Measurements from ENCODE around the gene IL17RC. TPM values are rescaled to one million over a fixed set of nuclear protein-coding genes. Genes with fewer than 3 reads are reported as not detected.
A peak's percentile ranks its signal among the peaks of the same experiment; 100 is the strongest.

IL17RC gene
- total RNA-seq, 6 experiments from 2014 or later: 19.5 to 53.4 (median 40.1) TPM

DNA sequence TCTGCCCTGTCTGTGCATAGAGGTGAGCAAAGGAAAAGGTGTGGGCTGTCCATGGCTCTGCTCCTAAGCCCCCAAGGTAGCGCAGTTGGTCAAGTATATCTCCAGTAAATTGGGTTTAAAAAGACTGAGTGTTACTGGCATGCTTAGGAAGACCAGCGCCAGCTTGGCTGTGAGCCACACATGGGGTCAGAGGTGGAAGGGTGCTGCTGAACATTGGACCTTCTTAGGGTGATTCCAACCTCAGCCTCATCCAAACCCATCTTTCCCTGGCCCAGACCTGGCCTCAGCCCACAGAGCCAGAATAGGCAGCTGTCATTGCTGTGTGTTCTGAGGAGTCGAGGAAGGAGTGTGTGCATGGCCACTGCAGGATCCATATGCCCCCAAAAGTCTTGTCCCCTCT is 8.6 kb upstream of the IL17RC start:
- peak; percentile 23 to 67 (median 65) for ATAC-seq
- peak; percentile 57 to 87 (median 86) for DNase-seq
- intact Hi-C loops (cut with DNase I): no loop called here
- no peaks in the 10 kb centered on the region for H3K9me3 ChIP-seq
- TF ChIP-seq, protein P1, sequence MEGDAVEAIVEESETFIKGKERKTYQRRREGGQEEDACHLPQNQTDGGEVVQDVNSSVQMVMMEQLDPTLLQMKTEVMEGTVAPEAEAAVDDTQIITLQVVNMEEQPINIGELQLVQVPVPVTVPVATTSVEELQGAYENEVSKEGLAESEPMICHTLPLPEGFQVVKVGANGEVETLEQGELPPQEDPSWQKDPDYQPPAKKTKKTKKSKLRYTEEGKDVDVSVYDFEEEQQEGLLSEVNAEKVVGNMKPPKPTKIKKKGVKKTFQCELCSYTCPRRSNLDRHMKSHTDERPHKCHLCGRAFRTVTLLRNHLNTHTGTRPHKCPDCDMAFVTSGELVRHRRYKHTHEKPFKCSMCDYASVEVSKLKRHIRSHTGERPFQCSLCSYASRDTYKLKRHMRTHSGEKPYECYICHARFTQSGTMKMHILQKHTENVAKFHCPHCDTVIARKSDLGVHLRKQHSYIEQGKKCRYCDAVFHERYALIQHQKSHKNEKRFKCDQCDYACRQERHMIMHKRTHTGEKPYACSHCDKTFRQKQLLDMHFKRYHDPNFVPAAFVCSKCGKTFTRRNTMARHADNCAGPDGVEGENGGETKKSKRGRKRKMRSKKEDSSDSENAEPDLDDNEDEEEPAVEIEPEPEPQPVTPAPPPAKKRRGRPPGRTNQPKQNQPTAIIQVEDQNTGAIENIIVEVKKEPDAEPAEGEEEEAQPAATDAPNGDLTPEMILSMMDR (IDR thresholded peaks at IDR 0.05): no peak
- no peak for TF ChIP-seq POLR2A (IDR thresholded peaks at IDR 0.05)
- H3K27me3 ChIP-seq: no peaks in the 10 kb centered on the region
- 31% methylated on average over 3 of the region's 3 CpGs for WGBS (ENCODE audit: insufficient coverage, low coverage, low lambda C conversion rate, missing lambda C conversion rate)
- H3K4me3 ChIP-seq: no peak overlapping the region
- H3K36me3 ChIP-seq: no peaks in the 10 kb centered on the region
- no peak overlapping the region for H3K27ac ChIP-seq
- H3K4me1 ChIP-seq: peaks cover 0 to 55% (median 25%) of the 10 kb centered on the region in 4 donors

DNA sequence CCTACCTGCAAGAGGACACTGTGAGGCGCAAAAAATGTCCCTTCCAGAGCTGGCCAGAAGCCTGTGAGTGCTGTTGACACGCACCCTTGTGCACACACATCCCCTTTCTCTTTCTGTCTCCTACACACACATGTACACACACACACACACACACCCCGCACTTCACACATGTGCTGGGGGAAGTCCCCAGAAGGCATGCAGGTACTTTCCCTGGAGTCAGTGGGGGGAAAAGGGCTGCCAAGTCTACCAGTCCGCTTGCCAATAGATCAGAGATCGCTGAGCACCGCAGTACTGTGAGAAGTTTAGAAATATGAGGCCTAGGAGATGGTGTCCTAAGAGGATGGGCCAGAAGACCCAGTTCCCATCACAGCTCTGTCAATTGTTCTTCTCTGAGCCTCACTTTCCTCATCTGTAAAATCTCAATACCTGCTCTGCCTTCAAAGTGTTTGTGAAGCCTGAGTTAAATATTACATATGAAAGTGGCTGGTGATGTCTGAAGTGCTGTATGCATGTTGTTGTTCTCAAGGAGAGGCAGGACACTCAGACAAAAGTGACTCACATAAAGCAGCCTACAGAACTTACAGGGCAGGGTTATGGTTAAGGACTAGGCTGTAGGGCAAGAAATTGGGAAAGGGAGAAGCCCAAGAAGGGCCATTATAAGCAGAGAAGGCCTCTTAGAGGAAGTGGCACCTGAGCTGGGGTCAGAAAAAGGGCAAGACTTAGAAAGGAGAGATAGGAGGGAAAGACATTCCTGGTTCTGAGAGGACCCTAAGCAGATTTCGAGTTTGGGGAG is 7.5 kb upstream of the IL17RC start:
- TF ChIP-seq, protein P1 (IDR thresholded peaks at IDR 0.05): no peak
- TF ChIP-seq POLR2A (IDR thresholded peaks at IDR 0.05): no peak

DNA sequence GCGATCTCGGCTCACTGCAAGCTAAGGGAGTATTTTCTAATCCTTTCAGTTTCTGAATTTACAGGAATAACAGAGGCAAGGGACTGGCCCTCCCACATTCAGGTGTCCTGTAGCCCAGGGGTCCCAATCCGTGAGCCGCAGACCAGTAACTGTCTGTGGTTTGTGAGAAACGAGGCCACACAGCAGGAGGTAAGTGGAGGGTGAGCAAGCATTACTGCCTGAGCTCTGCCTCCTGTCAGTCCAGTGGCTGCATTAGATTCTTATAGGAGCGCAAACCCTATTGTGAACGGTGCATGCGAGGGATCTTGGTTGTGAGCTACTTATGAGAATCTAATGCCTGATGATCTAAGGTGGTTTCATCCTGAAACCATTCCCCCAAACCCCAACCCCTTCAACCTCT is 5.0 kb upstream of the IL17RC start:
- H3K4me3 ChIP-seq: no peak overlapping the region
- intact Hi-C loops (cut with DNase I): no loop called here
- DNase-seq (no peak), ATAC-seq (no peak)
- no peaks in the 10 kb centered on the region for H3K36me3 ChIP-seq
- WGBS (ENCODE audit: insufficient coverage, low coverage, low lambda C conversion rate, missing lambda C conversion rate): 67% methylated on average over 5 of the region's 8 CpGs
- TF ChIP-seq, protein P1 (IDR thresholded peaks at IDR 0.05): no peak
- no peak for TF ChIP-seq POLR2A (IDR thresholded peaks at IDR 0.05)
- no peaks in the 10 kb centered on the region for H3K9me3 ChIP-seq
- H3K4me1 ChIP-seq: peaks cover 0 to 73% (median 34%) of the 10 kb centered on the region in 4 donors
- H3K27me3 ChIP-seq: no peaks in the 10 kb centered on the region
- no peak overlapping the region for H3K27ac ChIP-seq

More for the DNA sequence above, 7.5 kb upstream of the IL17RC start:
- Histone ChIP-seq H3K36me3 (no peaks in the 10 kb centered on the region), H3K9me3 (no peaks in the 10 kb centered on the region), H3K27me3 (no peaks in the 10 kb centered on the region), H3K27ac (no peak overlapping the region), H3K4me3 (no peak overlapping the region), H3K4me1 (peaks cover 0 to 60% (median 30%) of the 10 kb centered on the region in 4 donors)
- peak; percentile 64 to 89 (median 82) for DNase-seq
- peak; percentile 69 to 81 (median 74) for ATAC-seq
- 52% methylated on average over 5 of the region's 7 CpGs for WGBS (ENCODE audit: insufficient coverage, low coverage, low lambda C conversion rate, missing lambda C conversion rate)
- intact Hi-C loops (cut with DNase I): no loop called here

DNA sequence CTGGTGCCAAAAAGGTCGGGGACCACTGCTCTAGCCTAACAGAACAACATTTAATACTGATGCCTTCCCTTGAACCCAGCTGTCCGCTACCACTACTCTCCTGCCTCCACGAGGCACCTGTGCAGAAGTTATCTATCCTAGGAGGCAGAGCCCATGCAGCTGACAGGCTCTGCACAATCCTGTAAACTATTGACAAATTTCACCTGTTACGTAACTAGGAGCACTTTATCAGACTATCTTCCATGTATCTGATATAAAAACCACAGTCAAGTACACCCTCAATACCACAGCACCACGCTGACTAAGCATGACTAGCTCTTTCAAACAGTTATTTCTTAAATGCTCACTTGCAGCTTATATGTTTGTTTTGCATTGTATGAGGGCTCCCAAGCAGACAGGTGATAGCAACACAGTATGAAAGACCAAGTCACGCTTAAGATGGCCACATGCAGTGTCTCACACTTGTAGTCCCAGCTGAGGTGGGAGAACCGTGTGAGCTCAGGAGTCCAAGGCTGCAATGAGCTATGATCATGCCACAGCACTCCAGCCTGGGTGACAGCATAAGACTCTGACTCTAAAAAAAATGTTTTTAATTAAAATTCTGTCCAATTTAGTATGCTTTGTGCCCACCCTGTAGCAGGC is 4.5 kb upstream of the IL17RC start:
- H3K36me3 ChIP-seq: no peaks in the 10 kb centered on the region
- intact Hi-C loops (cut with DNase I): no loop called here
- no peak overlapping the region for H3K4me3 ChIP-seq
- peak overlapping the region in 1 of 3 donors; percentile 87 for H3K27ac ChIP-seq
- DNase-seq (peak in 1 of 3 donors; percentile 60), ATAC-seq (peak; percentile 13 to 39 (median 28))
- H3K4me1 ChIP-seq: peaks cover 0 to 75% (median 34%) of the 10 kb centered on the region in 4 donors
- no peaks in the 10 kb centered on the region for H3K27me3 ChIP-seq
- 22% methylated on average over 7 of the region's 7 CpGs for WGBS (ENCODE audit: insufficient coverage, low coverage, low lambda C conversion rate, missing lambda C conversion rate)
- TF ChIP-seq, protein P1 (IDR thresholded peaks at IDR 0.05): no peak
- no peak for TF ChIP-seq POLR2A (IDR thresholded peaks at IDR 0.05)
- H3K9me3 ChIP-seq: no peaks in the 10 kb centered on the region

Data from right lobe of liver (tissue), 6 donors.